ENCODE data around the gene TXNRD3. TPM values are rescaled to one million over a fixed set of nuclear protein-coding genes. Genes with fewer than 3 reads are reported as not detected.

Gene TXNRD3
- total RNA-seq, 1 experiment from 2014 or later = 17.0 TPM

DNA sequence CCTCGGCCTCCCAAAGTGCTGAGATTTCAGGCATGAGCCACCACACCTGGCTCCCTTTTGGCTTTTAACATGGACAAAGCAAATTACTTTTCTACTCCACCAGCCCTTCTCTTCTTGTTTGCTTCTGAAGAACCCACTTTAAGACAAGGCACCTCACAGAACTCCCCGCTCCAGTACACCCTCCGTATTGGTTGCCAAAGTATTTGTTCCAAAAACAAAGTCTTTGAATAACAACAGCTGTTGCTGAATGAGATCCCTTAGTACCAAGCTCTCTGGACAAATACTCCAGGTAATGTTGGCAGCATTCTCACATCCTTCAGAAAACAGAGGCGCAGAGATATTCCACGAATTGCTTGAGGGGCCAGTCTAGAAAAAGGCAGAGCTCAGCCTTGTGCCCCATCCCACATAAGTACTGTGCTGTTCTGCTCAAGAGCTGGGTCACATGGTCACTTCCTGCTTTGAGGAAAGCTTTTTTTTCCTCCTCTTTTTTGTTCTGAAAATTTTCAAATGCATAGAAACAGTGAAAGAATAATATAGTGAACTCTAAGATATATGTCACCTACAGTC lies 41.9 kb upstream of the TXNRD3 start:
- peaks cover 3% of the 10 kb centered on the region for H3K9me3 Mint-ChIP-seq (ENCODE audit: low read depth, unreplicated experiment)
- no peak for TF ChIP-seq CTCF (IDR thresholded peaks at IDR 0.05; ENCODE audit: unreplicated experiment)
- CTCF ChIA-PET = no interaction called here
- no peak overlapping the region for H3K27ac Mint-ChIP-seq (ENCODE audit: unreplicated experiment)
- no peak overlapping the region for H3K4me3 Mint-ChIP-seq (ENCODE audit: low read depth, unreplicated experiment)
- intact Hi-C loops (cut with micrococcal nuclease; ENCODE audit: unreplicated experiment) = no loop called here
- no peaks in the 10 kb centered on the region for H3K36me3 Mint-ChIP-seq (ENCODE audit: insufficient read depth, unreplicated experiment)
- no peaks in the 10 kb centered on the region for H3K4me1 Mint-ChIP-seq (ENCODE audit: low read depth, unreplicated experiment)
- no peak for DNase-seq
- no TSS peak for BruUV-seq (replicated peaks)
- H3K27me3 Mint-ChIP-seq (ENCODE audit: unreplicated experiment) = peaks cover 70% of the 10 kb centered on the region

GRCh38 chr3:126693921-126694320 lies 39.0 kb upstream of the TXNRD3 start:
- H3K36me3 Mint-ChIP-seq (ENCODE audit: insufficient read depth, unreplicated experiment) = no peaks in the 10 kb centered on the region
- H3K9me3 Mint-ChIP-seq (ENCODE audit: low read depth, unreplicated experiment) = no peaks in the 10 kb centered on the region
- TF ChIP-seq CTCF (IDR thresholded peaks at IDR 0.05; ENCODE audit: unreplicated experiment) = no peak
- no peak for DNase-seq
- BruUV-seq (replicated peaks) = no TSS peak
- intact Hi-C loops (cut with micrococcal nuclease; ENCODE audit: unreplicated experiment) = no loop called here
- no peak overlapping the region for H3K27ac Mint-ChIP-seq (ENCODE audit: unreplicated experiment)
- CTCF ChIA-PET = interaction anchor here (0.6 to 1.2 kb wide), 3 partner anchors 11 to 560 kb away, joined by 3 read pairs; partner anchors contain the start of gene CHCHD6
- peaks cover 90% of the 10 kb centered on the region for H3K27me3 Mint-ChIP-seq (ENCODE audit: unreplicated experiment)
- no peak overlapping the region for H3K4me3 Mint-ChIP-seq (ENCODE audit: low read depth, unreplicated experiment)
- H3K4me1 Mint-ChIP-seq (ENCODE audit: low read depth, unreplicated experiment) = no peaks in the 10 kb centered on the region

DNA sequence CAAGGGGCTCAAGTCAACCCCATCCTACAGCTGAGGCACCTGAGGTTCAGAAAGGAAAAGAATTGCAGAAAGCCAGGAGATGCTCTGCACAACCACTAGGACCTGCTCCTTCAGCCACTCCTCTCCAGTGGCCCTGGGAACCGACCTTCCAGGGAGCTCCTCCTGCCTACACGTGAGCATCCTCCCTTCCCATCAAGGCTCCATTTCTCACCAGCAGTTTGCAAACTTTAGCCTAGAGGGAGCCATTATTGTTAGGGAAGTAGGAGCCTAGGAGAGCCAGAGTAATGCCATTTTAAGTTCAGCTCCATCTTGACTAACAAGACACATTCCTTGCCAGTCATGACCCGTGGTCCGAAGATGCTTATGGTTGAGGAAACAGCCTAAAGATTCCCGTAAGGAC lies 37.9 kb upstream of the TXNRD3 start:
- Mint-ChIP-seq H3K27ac (ENCODE audit: unreplicated experiment) (no peak overlapping the region), H3K36me3 (ENCODE audit: insufficient read depth, unreplicated experiment) (no peaks in the 10 kb centered on the region), H3K4me3 (ENCODE audit: low read depth, unreplicated experiment) (no peak overlapping the region), H3K9me3 (ENCODE audit: low read depth, unreplicated experiment) (no peaks in the 10 kb centered on the region), H3K4me1 (ENCODE audit: low read depth, unreplicated experiment) (no peaks in the 10 kb centered on the region), H3K27me3 (ENCODE audit: unreplicated experiment) (peaks cover 90% of the 10 kb centered on the region)
- BruUV-seq (replicated peaks) = no TSS peak
- intact Hi-C loops (cut with micrococcal nuclease; ENCODE audit: unreplicated experiment) = no loop called here
- TF ChIP-seq CTCF (IDR thresholded peaks at IDR 0.05; ENCODE audit: unreplicated experiment) = no peak
- CTCF ChIA-PET = interaction anchor here (1.2 kb wide), 1 partner anchor 12 kb away, joined by 3 read pairs; the partner anchor contains the start of gene CHCHD6
- no peak for DNase-seq

DNA sequence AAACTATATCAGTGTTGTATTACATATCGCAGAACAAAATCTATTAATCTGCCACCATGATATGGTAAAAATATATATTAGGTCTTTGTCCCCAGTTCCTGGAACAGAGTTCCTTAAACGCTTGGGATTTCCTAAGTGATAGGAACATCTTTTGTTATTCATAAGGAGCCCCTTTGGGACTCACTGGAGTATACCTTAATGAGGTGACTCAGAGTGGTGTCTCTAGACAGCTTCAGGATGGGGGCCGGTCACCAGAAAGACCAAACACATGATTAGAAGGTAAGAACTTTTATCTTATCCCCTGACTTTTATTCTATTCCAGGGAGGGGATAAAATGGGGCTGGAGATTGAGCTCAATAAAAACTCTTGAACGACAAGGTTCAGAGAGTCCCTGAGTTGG lies 36.8 kb upstream of the TXNRD3 start:
- Mint-ChIP-seq H3K4me1 (ENCODE audit: low read depth, unreplicated experiment) (no peaks in the 10 kb centered on the region), H3K27me3 (ENCODE audit: unreplicated experiment) (peaks cover 84% of the 10 kb centered on the region), H3K36me3 (ENCODE audit: insufficient read depth, unreplicated experiment) (no peaks in the 10 kb centered on the region), H3K9me3 (ENCODE audit: low read depth, unreplicated experiment) (no peaks in the 10 kb centered on the region), H3K27ac (ENCODE audit: unreplicated experiment) (no peak overlapping the region), H3K4me3 (ENCODE audit: low read depth, unreplicated experiment) (no peak overlapping the region)
- CTCF ChIA-PET = no interaction called here
- no TSS peak for BruUV-seq (replicated peaks)
- no peak for TF ChIP-seq CTCF (IDR thresholded peaks at IDR 0.05; ENCODE audit: unreplicated experiment)
- intact Hi-C loops (cut with micrococcal nuclease; ENCODE audit: unreplicated experiment) = no loop called here
- no peak for DNase-seq
